GM21717 (cell line): Measurements from ENCODE around the gene P2RY14.
A peak's percentile ranks its signal among the peaks of the same experiment; 100 is the strongest.

Source experiments
- ATAC-seq: cut with Tn5 transposase; IDR thresholded peaks from one replicate; pipeline ENCODE4 v1.9.1; 2021; ENCODE audit warnings: mild to moderate bottlenecking, moderate library complexity; ENCODE audit not compliant: unreplicated experiment

Gene P2RY14

GRCh38 chr3:151301787-151302186 lies 23.4 kb upstream of the P2RY14 start:
- ATAC-seq, result no peak

GRCh38 chr3:151300539-151300938 lies 22.2 kb upstream of the P2RY14 start:
- ATAC-seq, result no peak

- ATAC-seq, result no peak
Observed at GRCh38 chr3:151299006-151299405, 20.7 kb upstream of the P2RY14 start.

GRCh38 chr3:151297429-151297828 lies 19.1 kb upstream of the P2RY14 start:
- ATAC-seq, result no peak

- ATAC-seq, result no peak
Observed at GRCh38 chr3:151296226-151296625, 17.9 kb upstream of the P2RY14 start.

- no peak for ATAC-seq
Observed at GRCh38 chr3:151293127-151293526, 14.8 kb upstream of the P2RY14 start.

GRCh38 chr3:151290673-151291072 lies 12.3 kb upstream of the P2RY14 start:
- no peak for ATAC-seq

GRCh38 chr3:151289445-151289844 lies 11.1 kb upstream of the P2RY14 start:
- no peak for ATAC-seq

GRCh38 chr3:151285940-151286339 lies 7.6 kb upstream of the P2RY14 start:
- no peak for ATAC-seq

GRCh38 chr3:151283907-151284461 lies 5.6 kb upstream of the P2RY14 start:
- ATAC-seq, result no peak

- no peak for ATAC-seq
Observed at GRCh38 chr3:151283387-151283786, 5.0 kb upstream of the P2RY14 start.

- ATAC-seq, result no peak
Observed at GRCh38 chr3:151282921-151283320, 4.6 kb upstream of the P2RY14 start.

GRCh38 chr3:151281671-151282324 lies 3.5 kb upstream of the P2RY14 start:
- no peak for ATAC-seq

- ATAC-seq, result peak; percentile 64
Observed at GRCh38 chr3:151276687-151277042, 1.7 kb downstream of the P2RY14 start.

GRCh38 chr3:151276038-151276686 lies 2.2 kb downstream of the P2RY14 start:
- ATAC-seq, result peak; percentile 22

GRCh38 chr3:151275091-151275490 lies 3.3 kb downstream of the P2RY14 start:
- no peak for ATAC-seq

GRCh38 chr3:151269631-151270030 lies 8.7 kb downstream of the P2RY14 start:
- ATAC-seq, result no peak

- ATAC-seq, result peak; percentile 69
Observed at GRCh38 chr3:151268267-151269235, 9.8 kb downstream of the P2RY14 start.

- no peak for ATAC-seq
Observed at GRCh38 chr3:151267066-151267465, 11.3 kb downstream of the P2RY14 start.

- ATAC-seq, result peak; percentile 94
Observed at GRCh38 chr3:151265866-151266265, 12.5 kb downstream of the P2RY14 start.

GRCh38 chr3:151265166-151265565 lies 13.2 kb downstream of the P2RY14 start:
- ATAC-seq, result no peak
